NCI-H2196 (cell line): ENCODE results near the gene ARHGEF9.
"Not testable (repeated sequence)": the region's sequence is repeated elsewhere in the genome, so short reads cannot be mapped to it uniquely, and the experiment has no call there.

Experiments used
- DNase-seq: peaks from one replicate; lab custom pipeline; 2025; ENCODE audit not compliant: unreplicated experiment; lab: John Stamatoyannopoulos, UW

The ARHGEF9 gene

DNA sequence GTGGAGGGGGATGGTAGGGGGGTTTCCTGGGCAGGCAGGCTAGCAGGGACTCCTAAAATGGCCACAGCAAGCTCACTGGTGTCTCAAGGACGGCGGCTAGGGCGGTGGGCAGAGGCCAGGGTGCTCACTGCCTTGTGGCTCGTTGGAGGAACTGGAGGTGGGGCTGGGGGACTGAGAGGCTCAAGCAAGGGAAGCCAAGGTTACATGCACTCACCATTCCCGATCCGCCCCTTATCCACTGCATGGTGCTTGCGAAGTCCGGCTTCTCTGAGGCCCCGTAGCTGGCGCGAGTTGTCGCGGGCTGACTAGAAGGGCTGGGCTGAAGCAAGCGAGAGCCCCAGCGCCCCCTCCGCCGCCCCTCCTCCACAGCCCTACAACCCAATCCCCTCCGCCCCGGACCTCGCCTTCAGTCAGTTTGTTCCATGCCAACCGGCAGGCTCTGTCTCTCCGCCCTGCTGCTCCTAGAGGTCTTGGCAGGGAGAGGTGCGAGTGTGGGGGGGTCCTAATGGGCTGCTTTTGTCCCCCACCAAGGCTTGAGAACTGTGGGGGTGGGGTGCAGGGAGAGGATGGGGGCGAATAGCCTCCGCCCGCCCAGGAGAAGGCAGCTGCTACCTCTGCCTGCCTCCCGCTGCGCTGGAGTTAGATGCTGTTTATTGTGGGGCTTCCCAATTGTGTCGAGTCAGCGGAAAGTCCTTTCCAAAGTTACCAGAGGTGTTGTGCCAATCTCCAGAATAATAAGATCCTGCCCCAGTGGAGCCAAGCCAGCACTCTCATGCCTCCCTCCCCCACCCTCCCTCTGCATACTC lies at the start of gene ARHGEF9:
Gene ARHGEF9, minus strand, starts transcription at position 313 of the 806 bp plus-strand sequence. Its CDS starts 69 bp downstream, at position 244.
- no peak for DNase-seq

DNA sequence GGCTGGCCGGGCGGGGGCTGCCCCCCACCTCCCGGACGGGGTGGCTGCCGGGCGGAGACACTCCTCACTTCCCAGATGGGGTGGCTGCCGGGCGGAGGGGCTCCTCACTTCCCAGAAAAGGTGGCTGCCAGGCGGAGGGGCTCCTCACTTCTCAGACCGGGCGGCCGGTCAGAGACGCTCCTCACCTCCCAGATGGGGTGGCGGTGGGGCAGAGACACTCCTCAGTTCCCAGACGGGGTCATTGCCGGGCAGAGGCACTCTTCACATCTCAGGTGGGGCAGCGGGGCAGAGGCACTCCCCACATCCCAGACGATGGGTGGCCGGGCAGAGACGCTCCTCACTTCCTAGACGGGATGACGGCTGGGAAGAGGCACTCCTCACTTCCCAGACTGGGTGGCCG lies 40.4 kb upstream of the ARHGEF9 start:
- DNase-seq = not testable (repeated sequence)

DNA sequence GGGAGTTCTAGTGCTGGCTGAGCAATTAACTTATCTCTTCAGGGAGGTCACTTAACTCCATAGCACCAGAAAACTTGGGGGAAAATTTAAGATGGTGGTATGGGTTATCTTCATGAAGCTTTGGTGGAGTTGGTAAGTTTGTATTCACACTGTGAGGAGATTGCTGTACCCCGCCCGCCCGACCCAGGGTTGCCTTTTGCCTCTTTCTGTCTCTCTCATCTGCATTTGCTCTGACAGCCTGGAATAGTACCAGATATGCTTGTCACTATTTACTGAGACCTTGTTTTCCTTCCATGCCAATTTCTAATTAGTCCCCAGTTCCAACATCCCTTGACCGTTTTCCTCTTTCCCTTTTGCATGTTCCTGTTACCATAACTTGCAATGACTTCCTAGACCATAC lies 33.1 kb upstream of the ARHGEF9 start:
- no peak for DNase-seq

DNA sequence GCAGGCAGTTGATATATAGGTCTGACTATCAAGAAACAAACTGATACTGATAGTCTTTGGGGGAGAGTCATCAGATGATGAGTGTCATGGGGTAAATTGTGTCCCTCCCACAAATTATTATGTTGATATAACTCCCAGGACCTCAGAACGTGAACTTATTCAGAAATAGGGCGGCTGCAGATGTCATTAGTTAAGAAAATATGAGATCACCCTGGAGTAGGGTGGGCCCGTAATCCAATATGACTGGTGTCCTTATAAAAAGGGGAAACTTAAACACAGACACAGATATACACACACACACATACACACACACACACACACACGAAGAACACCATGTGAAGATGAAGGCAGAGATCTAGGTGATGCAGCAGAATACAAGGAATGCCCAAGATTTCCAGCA lies 32.7 kb upstream of the ARHGEF9 start:
- DNase-seq = no peak

DNA sequence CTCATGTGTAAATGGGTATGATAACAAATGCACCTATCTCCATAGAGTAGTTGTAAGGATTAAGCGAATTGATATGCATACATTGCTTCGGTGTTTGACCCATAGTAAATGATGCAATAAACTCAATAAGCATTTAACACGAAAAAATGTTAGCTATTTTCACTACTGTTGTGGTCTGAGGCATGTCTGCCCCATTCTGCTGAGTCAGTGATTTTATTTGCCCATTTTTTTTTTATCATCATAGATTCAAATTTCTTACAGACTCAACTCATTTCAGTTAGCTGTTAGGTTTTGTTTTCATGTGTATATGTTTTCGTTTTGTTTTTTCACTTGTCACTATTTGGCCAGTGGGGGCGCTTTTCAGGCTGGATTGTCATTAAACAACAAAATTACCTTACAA lies 27.8 kb upstream of the ARHGEF9 start:
- no peak for DNase-seq

DNA sequence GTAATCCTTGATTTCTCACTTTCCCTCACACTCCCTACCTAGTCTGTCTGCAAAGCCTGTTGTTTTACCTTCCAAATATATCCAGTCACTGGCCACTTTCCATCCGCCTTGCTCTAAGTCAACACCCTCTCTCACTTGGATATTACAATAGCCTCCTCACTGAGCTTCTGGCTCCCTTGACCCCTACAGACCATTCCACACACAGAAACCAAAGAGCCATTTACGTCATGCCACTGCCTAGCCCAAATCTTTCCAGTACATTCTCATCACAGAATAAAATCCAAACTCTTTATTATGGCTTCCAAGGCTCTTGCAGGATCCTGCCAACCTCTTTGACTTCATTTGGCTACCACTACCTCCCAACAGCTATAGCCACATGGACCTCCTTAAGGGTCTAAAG lies 25.7 kb upstream of the ARHGEF9 start:
- no peak for DNase-seq

DNA sequence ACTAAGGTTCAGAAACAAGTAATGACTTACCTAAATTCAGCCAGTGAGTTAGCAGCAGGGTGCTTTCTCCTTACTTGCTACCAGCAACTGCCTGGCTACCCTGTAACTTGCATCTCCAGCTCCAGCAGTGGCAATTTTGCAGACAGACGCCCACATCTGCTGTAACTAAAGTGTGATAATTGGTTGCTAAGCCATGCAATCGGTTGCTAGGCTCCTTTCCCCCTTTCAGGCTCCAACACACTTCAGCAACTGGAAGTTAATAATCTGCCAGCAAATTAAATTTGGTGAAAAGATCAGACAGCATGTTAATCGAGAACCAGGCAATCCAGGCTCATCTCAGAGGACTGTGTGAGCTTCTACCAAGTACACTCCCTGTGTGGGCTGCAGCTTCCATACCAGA lies 24.2 kb upstream of the ARHGEF9 start:
- no peak for DNase-seq

DNA sequence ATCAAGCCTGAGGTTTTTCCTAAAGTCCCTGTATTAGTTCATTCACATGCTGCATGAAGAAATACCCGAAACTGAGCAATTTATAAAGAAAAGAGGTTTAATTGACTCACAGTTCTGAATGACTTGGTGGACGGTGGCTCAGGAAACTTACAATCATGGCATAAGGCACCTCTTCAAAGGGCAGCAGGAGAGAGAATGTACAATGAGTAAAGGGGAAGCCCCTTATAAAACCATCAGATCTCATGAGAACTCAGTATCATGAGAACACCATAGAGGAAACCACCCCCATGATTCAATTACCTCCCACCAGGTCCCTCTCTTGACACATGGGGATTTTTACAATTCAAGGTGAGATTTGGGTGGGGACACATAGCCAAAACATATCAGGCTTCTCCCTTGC lies 10.4 kb upstream of the ARHGEF9 start:
- not testable (repeated sequence) for DNase-seq

DNA sequence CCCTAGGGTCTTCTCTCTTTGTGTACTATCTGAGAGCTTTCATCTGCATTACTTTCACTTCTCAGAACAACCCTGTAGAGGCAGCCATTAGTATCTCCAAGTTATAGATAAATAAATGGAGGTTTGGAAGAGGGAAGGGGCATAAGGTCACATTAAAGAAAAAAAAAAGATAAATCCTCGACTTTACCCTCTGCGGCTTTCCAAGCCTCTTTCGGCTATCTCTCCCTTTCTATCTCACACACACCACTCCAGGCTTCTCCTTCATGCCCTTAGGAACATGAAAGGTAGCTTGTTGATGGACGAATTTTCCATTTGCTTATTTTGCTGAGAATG lies 660 bp upstream of the ARHGEF9 start:
- DNase-seq = no peak

DNA sequence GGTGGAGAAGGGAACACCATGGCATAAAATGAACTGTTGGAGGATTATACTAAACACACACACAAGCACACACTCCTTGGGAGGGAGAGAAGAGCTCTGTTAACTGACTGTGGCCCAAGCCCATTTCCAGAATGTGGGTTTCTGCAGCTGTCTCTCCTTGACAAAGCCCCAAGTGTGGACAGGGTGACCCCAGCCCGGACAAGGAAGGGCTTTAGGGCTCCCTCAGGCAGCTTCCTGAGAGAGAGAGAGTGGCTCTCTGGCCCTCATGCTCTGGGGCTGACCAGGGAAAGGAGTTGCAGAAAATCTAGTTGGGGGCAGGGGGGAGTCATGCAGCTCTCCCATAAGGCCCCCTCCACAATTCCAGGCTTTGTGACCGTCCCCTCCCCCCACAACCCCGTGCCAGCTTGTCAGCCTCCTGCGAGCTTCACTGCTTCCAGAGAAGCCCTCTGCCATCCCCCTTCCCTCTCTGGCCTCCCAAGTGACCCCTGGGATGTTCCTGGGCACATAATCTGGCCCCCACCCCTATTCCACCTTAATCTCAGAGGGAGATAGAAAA lies 590 bp downstream of the ARHGEF9 start:
- no peak for DNase-seq

DNA sequence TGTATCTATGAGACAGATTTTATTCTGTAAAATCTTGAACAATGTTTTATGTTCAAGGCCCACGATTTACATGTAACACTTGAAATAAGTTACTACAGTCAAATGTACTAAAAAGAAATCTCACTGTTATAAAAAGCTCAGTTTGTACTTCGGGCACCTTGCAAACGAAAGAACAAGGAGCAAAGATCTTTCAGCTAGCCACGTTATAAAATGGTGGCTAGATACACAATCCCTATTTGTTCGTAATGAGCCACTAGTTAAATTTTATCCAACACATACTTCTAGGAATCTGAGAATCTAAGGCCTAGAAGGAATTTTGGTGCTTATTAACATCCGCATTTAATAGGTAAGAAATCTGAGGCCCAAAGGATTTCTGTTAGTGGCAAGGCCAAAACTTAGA lies 2.5 kb downstream of the ARHGEF9 start:
- DNase-seq = no peak

DNA sequence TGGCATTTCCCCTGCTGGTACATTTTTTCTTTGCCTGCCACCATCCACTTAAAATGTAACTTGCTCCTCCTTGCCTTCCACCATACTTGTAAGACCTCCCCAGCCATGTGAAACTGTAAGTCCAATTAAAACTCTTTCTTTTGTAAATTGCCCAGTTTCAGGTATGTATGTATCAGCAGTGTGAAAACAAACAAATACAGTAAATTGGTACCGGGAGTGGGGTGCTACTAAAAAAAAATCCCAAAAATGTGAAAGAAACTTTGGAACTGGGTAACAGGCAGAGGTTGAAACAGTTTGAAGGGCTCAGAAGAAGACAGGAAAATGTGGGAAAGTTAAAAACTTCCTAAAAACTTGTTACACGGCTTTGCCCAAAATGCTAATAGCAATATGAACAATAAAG lies 16.3 kb downstream of the ARHGEF9 start:
- no peak for DNase-seq

DNA sequence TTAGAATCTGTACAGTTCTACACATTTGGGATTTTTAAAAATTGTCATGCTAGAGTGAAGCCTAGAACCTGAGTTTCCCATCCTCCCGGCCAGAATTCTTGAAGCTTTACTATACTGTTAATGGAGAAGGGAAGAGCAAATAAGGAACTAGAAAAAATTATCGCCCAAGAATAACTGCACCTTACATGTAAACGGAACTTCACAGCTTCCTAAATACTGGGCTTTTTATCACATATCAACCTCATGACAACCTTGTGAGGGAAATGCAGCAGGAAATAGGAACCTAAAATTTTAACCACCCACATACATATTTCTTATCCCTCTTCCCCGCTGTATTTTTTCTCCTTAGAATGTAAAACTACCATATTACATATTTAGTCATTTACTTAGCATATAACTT lies 19.3 kb downstream of the ARHGEF9 start:
- DNase-seq = no peak

DNA sequence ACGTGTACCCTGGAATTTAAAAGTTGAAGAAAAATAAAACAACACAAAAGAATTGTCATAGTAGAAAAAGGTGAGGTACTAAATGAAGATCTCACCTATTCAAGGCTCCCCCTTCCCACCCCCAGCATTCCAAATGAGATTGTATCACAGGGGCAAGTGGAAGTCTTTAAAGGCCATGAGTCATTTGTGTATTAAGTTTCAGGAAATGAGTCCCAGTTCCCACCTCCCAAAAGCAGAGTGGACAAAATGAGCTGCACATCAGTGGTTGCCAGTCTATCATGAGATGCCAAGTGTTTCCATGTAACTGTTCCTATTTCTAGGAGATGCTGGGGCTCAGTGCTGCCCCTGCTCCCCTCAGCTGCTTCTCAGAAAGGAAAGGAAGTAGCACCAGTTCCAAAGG lies 20.1 kb downstream of the ARHGEF9 start:
- DNase-seq = no peak

DNA sequence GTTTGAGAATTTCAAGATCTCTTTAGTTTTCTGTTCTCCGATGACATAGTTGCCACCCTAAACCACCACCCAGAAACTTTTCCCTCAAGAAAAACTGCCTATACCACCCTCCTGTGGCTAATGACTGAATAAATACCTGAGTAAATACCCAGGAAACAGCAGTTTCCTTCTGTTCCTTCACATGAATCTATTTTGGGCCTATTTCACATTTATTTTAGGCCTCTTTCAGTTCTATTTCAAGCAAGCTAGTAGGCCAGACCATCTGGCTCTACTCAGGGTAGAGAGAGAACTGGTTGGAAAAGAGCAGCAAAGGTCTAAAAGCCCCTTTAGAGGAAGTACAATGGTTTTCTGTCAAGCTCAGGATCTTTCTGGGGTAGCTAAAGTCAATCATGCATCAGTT lies 23.4 kb downstream of the ARHGEF9 start:
- DNase-seq = no peak

DNA sequence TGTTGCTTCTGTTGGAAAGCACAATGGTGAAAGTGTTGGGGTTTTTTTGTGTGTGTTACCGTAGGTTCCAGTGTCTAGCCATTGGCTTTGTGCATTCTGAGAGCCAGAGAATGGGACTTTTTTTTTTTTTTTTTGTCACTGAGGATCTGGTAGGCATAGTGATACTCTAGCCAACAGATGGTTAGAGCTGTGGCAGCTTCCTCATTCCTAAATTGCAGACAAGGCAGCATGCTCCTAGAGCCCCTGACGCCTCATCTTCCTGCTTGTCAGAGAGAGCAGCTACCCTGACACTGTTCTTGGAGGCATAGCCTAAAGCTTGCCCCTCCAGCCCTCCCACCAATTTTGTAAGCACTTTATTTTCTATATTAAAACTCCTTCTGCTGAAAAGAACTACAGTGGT lies 27.0 kb downstream of the ARHGEF9 start:
- no peak for DNase-seq

DNA sequence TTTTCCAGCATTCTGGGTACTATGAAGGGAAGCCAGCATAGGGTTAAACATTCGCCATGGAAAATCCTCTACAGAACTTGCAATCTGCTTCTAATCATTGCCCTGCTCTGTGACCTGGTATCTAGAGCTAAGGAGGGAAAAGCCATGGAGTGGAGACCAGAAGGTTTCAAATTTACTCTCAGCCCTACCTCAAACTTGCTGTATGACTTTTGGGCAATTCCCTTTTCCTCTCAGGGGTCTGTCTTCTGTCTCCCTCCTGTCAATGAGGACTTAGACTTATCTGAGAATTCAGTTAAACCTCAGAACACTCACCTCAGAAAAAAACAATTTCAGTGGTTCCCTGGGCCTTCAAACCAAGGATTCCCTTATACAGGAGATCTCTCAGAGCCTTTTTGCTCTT lies 29.1 kb downstream of the ARHGEF9 start:
- no peak for DNase-seq

DNA sequence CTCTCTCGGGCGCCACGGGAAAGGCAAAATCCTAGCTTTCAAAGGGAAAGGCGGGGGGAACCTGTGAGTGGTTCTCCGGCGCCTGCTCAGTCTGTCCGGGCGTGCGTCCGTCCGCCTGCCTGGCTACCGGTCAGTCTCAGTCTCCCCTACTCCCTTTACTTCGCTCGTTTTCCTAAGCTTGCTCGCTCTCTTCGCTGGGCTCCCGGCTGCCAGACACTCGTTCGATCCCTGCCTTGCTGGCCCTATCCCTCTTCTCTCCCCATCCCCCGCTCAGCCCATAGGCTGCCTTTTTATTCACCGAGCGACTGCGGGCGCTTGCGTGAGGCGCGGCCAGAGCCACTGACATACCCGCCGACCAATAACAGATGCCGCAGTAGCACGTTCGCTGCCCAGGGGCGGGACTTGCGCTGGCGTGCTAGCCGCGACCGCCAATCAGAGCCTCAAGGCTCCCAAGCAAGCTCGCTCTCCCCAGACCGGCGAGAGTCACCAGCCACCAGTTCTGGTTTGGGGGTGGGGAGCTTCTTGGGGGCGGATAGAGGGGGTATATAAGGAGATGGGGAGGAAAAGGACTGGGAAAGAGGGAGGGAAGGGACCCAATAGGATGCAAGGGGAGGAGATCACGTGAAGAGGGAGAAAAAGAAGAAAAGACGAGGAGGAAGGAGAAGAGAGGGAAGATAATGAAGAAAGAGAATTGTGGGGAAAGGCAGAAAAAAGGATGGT lies 30.0 kb downstream of the ARHGEF9 start:
- peak; percentile 86 for DNase-seq

DNA sequence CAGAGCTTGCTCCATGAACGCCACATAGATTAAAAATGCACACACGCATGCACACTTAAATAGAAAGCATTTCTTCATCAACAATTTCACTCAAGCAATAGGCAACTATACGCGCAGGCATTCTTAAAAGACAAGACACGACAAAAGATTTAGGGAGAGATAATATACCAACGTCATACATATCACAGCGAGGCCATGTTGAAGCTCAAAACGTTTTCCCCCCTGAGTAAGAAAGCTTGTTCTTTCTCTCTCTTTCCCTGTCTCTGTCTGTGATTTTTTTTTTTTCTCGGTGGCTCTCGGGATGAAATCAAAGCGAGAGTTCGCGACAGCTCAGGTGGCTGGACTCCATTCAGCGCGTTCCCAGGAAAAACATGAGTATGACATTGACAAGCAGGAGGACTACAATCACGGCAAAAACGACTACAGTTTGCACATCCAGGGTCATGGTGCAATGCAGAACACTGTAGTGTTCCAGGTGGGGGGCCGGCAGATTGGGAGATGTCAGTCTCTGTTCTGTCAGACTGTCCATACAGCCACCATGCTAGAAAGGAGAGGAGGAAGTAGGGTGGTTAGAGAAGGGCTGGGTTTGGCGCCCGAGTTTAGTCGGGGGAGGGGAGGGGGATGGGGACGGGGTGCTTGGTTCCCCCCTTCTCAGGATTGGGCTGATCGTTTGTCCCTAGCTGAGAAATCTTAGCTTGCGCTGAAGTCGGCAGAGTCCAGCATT lies 30.7 kb downstream of the ARHGEF9 start:
- DNase-seq = no peak

DNA sequence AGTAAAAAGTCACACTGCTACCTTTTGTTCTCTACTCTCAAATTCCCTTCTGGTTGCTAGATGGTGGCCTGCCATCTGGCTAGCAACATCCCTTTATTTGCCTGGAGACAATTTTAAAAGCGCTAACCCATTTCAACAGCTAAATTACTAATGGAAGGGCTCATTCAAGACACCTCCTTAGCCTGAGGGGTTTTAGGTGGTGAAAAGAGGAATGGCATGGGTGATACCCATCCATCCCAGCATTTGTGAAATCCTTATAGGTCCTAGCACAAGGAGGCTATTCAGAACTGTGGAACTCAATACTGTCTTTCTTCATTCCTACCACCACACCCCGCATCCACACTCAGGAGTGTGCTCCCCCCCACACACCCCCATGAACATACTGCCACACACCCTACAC lies 33.5 kb downstream of the ARHGEF9 start:
- no peak for DNase-seq

DNA sequence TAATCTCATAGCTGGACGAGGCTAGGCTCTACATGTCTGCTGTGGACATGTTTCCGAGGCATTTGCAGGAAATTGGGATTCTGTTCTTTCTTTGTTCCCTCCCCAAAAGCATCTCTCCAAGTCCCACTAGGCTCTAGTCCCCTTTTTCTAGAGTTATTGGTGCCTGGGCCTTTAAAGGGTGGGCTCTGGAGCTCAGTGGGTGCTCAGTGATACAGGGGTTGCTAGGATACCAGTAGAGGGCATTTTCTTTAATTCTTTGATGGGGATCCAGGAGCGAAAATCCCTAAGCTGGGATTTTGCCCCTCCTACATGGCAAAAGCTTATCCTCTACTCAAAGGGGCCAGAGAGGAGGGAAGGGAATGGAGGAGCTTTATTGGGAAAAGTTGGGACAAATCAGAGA lies 34.2 kb downstream of the ARHGEF9 start:
- DNase-seq = no peak

DNA sequence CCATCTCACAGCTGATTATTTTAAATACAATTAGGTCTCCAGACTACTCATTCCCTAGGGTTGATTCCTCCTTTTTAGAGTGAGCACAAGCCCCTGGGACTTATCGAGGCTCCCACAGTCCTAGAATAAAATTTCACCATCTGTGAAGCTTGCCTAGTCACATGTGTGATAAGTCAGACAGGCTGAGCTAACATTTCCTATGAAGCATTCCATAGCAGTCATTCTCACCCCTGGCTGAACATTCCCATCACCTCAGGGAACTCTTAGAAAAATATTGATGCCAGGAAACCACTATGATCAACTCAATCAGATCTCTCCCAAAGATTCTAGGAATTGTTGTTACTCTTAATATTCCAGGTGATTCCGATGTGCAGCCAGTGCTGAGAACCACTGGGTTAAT lies 37.7 kb downstream of the ARHGEF9 start:
- no peak for DNase-seq
